H9 (cell line): ENCODE results near the gene NTF4. TPM values are rescaled to one million over a fixed set of nuclear protein-coding genes. Genes with fewer than 3 reads are reported as not detected.

ENCODE experiments used
- DNase-seq: peaks from one replicate; pipeline ENCODE4 v3.0.0-alpha.2; 2017
- H2AFZ ChIP-seq: one replicate; pipeline ENCODE4 v1.6.1; 2013; ENCODE audit warnings: mild to moderate bottlenecking, low read length, control low read depth, moderate library complexity
- H2AK5ac ChIP-seq: 2 replicates; pipeline ENCODE4 v1.6.1; 2013; ENCODE audit warnings: low read length, control low read depth, mixed read lengths; ENCODE audit not compliant: insufficient read length
- H2BK120ac ChIP-seq: one replicate; pipeline ENCODE4 v1.6.1; 2013; ENCODE audit warnings: low read depth, mild to moderate bottlenecking, low read length, control low read depth, inconsistent platforms; ENCODE audit not compliant: poor library complexity, severe bottlenecking
- H2BK12ac ChIP-seq: 2 replicates; pipeline ENCODE4 v1.6.1; 2013; ENCODE audit warnings: low read length, control low read depth, mixed read lengths, low read depth; ENCODE audit not compliant: insufficient read length
- H2BK15ac ChIP-seq: 2 replicates; pipeline ENCODE4 v1.6.1; 2013; ENCODE audit warnings: low read depth, low read length, control low read depth
- H2BK20ac ChIP-seq: one replicate; pipeline ENCODE4 v1.6.1; 2013; ENCODE audit warnings: low read depth, mild to moderate bottlenecking, low read length, control low read depth, inconsistent platforms; ENCODE audit not compliant: poor library complexity, severe bottlenecking
- H2BK5ac ChIP-seq: 2 replicates; pipeline ENCODE4 v1.6.1; 2013; ENCODE audit warnings: low read length, control low read depth, mixed read lengths; ENCODE audit not compliant: insufficient read length
- H3K14ac ChIP-seq: 2 replicates; pipeline ENCODE4 v1.6.1; 2013; ENCODE audit warnings: low read length, control low read depth; ENCODE audit not compliant: insufficient read depth
- H3K18ac ChIP-seq: 2 replicates; pipeline ENCODE4 v1.6.1; 2013; ENCODE audit warnings: low read depth, mild to moderate bottlenecking, mixed read lengths, low read length, control low read depth; ENCODE audit not compliant: insufficient read length
- H3K23ac ChIP-seq: 2 replicates; pipeline ENCODE4 v1.6.1; 2013; ENCODE audit warnings: low read length, control low read depth, mixed read lengths, low read depth; ENCODE audit not compliant: insufficient read length
- H3K23me2 ChIP-seq: 2 replicates; pipeline ENCODE4 v1.6.1; 2013; ENCODE audit warnings: low read depth, mild to moderate bottlenecking, mixed read lengths, low read length, control low read depth; ENCODE audit not compliant: insufficient read length, poor library complexity, severe bottlenecking
- H3K27ac ChIP-seq: 2 replicates; pipeline ENCODE4 v1.5.1; 2013; ENCODE audit warnings: low read length, control low read depth, mixed read lengths, low read depth; ENCODE audit not compliant: insufficient read length
- H3K27me3 ChIP-seq: 2 replicates; pipeline ENCODE4 v1.6.1; 2013; ENCODE audit warnings: low read length, control low read depth, inconsistent platforms; ENCODE audit not compliant: insufficient read depth
- H3K4ac ChIP-seq: 2 replicates; pipeline ENCODE4 v1.6.1; 2013; ENCODE audit warnings: low read depth, mild to moderate bottlenecking, control low read depth, inconsistent platforms, low read length, moderate library complexity
- H3K4me1 ChIP-seq: 2 replicates; pipeline ENCODE4 v1.6.1; 2013; ENCODE audit warnings: low read length, control low read depth, inconsistent platforms; ENCODE audit not compliant: insufficient read depth
- H3K4me2 ChIP-seq: 2 replicates; pipeline ENCODE4 v1.6.1; 2013; ENCODE audit warnings: low read length, control low read depth, mixed read lengths; ENCODE audit not compliant: insufficient read length, insufficient read depth
- H3K56ac ChIP-seq: 2 replicates; pipeline ENCODE4 v1.6.1; 2013; ENCODE audit warnings: low read depth, mild to moderate bottlenecking, mixed read lengths, low read length, control low read depth; ENCODE audit not compliant: insufficient read length
- H3K79me1 ChIP-seq: 2 replicates; pipeline ENCODE4 v1.6.1; 2013; ENCODE audit warnings: low read depth, mild to moderate bottlenecking, moderate library complexity, low read length, control low read depth, inconsistent platforms; ENCODE audit not compliant: insufficient read depth, poor library complexity, severe bottlenecking
- H3K79me2 ChIP-seq: 2 replicates; pipeline ENCODE4 v1.6.1; 2013; ENCODE audit warnings: low read length, control low read depth, inconsistent platforms; ENCODE audit not compliant: insufficient read depth
- H3K9ac ChIP-seq: 2 replicates; pipeline ENCODE4 v1.6.1; 2013; ENCODE audit warnings: low read length, control low read depth, mixed read lengths; ENCODE audit not compliant: insufficient read length; ENCODE audit errors: extremely low read depth
- H3K9me3 ChIP-seq: one replicate; pipeline ENCODE4 v1.6.1; 2013; ENCODE audit warnings: low read depth, low read length, inconsistent platforms; ENCODE audit not compliant: control insufficient read depth
- H3T11ph ChIP-seq: one replicate; pipeline ENCODE4 v1.6.1; 2013; ENCODE audit warnings: mild to moderate bottlenecking, low read length, control low read depth, inconsistent platforms
- H4K20me1 ChIP-seq: one replicate; pipeline ENCODE4 v1.6.1; 2013; ENCODE audit not compliant: control insufficient read depth, insufficient read length, insufficient read depth
- H4K5ac ChIP-seq: 2 replicates; pipeline ENCODE4 v1.6.1; 2013; ENCODE audit warnings: low read depth, mild to moderate bottlenecking, mixed read lengths, low read length, control low read depth; ENCODE audit not compliant: insufficient read length
- H4K8ac ChIP-seq: replicated peaks from 2 replicates; pipeline ENCODE4 v1.6.1; 2013; ENCODE audit warnings: low read length, control low read depth, mixed read lengths, low read depth; ENCODE audit not compliant: insufficient read length
- H4K91ac ChIP-seq: 2 replicates; pipeline ENCODE4 v1.6.1; 2013; ENCODE audit warnings: low read depth, mild to moderate bottlenecking, moderate library complexity, mixed read lengths, low read length, control low read depth; ENCODE audit not compliant: insufficient read length
- H3K27ac Mint-ChIP-seq, 3 experiments: 2 replicates in 2 of 3; 3 replicates in 1 of 3; pipeline ENCODE4 v1.8.0; 2020 to 2021; ENCODE audit warnings: mixed read lengths in 3 of 3, mild to moderate bottlenecking in 1 of 3, moderate library complexity in 1 of 3
- H3K27me3 Mint-ChIP-seq: 2 replicates; pipeline ENCODE4 v1.8.0; 2021; ENCODE audit warnings: low read depth, mild to moderate bottlenecking, moderate library complexity, mixed read lengths
- H3K36me3 Mint-ChIP-seq, 3 experiments: 2 replicates in 2 of 3; 3 replicates in 1 of 3; pipeline ENCODE4 v1.8.0; 2020 to 2021; ENCODE audit warnings: low read depth in 3 of 3, mixed read lengths in 3 of 3; ENCODE audit not compliant: insufficient read depth in 1 of 3
- H3K4me1 Mint-ChIP-seq, 2 experiments: 2 replicates each; pipeline ENCODE4 v1.8.0; 2020; ENCODE audit warnings: mixed read lengths in 2 of 2
- H3K4me3 Mint-ChIP-seq, 2 experiments: 2 replicates in 1 of 2; 3 replicates in 1 of 2; pipeline ENCODE4 v1.8.0; 2020 to 2021; ENCODE audit warnings: mild to moderate bottlenecking in 2 of 2, mixed read lengths in 2 of 2, moderate library complexity in 1 of 2
- H3K9me3 Mint-ChIP-seq, 2 experiments: 2 replicates in 1 of 2; 3 replicates in 1 of 2; pipeline ENCODE4 v1.8.0; 2020; ENCODE audit warnings: mild to moderate bottlenecking in 2 of 2, mixed read lengths in 2 of 2, moderate library complexity in 1 of 2
- WGBS: extraction: QIAGEN DNeasy Blood & Tissue Kit; methylation state at CpG from one replicate; pipeline ENCODE4 v1.1.7; 2013; ENCODE audit warnings: missing lambda C conversion rate, low lambda C conversion rate, mixed read lengths; ENCODE audit not compliant: insufficient read length; ENCODE audit errors: extremely low coverage; 5-methylcytosine and 5-hydroxymethylcytosine counted together
- total RNA-seq: library from RNA; stranded (reverse); gene quantifications from 2 replicates; pipeline ENCODE4 v1.2.1, GENCODE V29; 2021
- TF ChIP-seq, protein P1 (sequence below): fragments of 200-600 bp; sonication (generic); conservative IDR thresholded peaks from 3 replicates; pipeline ENCODE4 v1.8.0; 2021; ENCODE audit warnings: antibody characterized with exemption, mild to moderate bottlenecking

The NTF4 gene
- total RNA-seq, 1 experiment from 2014 or later = 2.1 TPM

DNA sequence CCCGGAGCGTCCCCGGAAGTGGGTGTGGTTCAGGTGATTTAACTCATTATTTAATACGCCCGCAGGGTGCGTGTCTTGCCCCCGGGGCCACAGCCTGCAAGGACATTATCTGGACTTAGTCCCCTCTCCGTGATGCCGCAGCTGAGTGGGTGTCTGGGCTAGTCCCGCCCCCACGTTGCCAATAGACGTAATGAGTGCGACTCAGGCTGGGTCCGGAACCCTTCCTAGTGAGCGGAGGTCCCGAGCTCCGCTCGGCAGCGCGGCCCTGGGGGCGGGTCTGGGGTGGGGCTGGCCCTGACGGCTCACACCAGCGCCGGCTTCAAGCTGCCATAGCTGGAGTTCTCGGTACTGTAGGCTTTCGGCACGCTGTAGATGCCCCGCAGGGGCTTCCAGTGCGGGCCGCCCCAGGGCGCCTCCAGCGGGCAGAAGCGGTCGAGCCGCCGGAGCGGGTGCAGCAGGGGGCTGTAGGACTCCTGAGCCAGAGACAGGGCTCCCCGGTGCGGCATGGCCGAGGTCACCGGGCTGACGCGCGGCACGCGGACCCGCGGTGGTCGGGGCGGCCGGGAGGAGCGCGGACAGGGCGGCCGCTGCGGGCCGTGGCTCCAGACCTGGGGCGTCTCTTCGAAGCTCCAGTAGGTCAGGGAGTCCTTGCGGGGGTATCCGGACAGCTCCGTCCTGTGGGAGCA is 46.8 kb downstream of the NTF4 start:
- Histone ChIP-seq H2BK15ac (no peak overlapping the region), H4K8ac (no peak overlapping the region), H2AK5ac (no peak overlapping the region), H3K56ac (no peak overlapping the region), H3K4ac (no peak overlapping the region), H2BK20ac (no peak overlapping the region), H2BK5ac (no peak overlapping the region), H3K9ac (no peak overlapping the region), H3K27me3 (no peaks in the 10 kb centered on the region; the same call in 1 of the 2 replicates), H3K14ac (no peak overlapping the region; the same call in 1 of the 2 replicates), H3T11ph (no peak overlapping the region), H2BK120ac (no peak overlapping the region), H3K4me2 (peak overlapping the region; percentile 25), H4K20me1 (no peaks in the 10 kb centered on the region), H3K9me3 (no peaks in the 10 kb centered on the region), H3K23me2 (peaks cover 8% of the 10 kb centered on the region), H2BK12ac (no peak overlapping the region), H3K79me1 (no peaks in the 10 kb centered on the region), H3K23ac (no peak overlapping the region), H3K79me2 (no peaks in the 10 kb centered on the region), H3K18ac (no peak overlapping the region), H4K5ac (no peak overlapping the region), H3K27ac (no peak overlapping the region), H2AFZ (no peak overlapping the region), H4K91ac (no peak overlapping the region), H3K4me1 (peaks cover 4% of the 10 kb centered on the region; the same call in 1 of the 2 replicates)
- Mint-ChIP-seq H3K9me3 (peaks cover 0 to 1% of the 10 kb centered on the region in 2 experiments; a peak in 2 of 5 replicates), H3K36me3 (peaks cover 8 to 35% (median 33%) of the 10 kb centered on the region in 3 experiments; a peak in 6 of 7 replicates), H3K4me1 (peaks cover 15 to 36% of the 10 kb centered on the region in 2 experiments), H3K4me3 (peak overlapping the region; percentile 54 to 66; a peak in 4 of 5 replicates), H3K27ac (no peak overlapping the region), H3K27me3 (peaks cover 39% of the 10 kb centered on the region)
- WGBS = no CpG with 5 or more reads among the region's 62 CpGs
- peak; percentile 75 for DNase-seq
- TF ChIP-seq, protein P1, sequence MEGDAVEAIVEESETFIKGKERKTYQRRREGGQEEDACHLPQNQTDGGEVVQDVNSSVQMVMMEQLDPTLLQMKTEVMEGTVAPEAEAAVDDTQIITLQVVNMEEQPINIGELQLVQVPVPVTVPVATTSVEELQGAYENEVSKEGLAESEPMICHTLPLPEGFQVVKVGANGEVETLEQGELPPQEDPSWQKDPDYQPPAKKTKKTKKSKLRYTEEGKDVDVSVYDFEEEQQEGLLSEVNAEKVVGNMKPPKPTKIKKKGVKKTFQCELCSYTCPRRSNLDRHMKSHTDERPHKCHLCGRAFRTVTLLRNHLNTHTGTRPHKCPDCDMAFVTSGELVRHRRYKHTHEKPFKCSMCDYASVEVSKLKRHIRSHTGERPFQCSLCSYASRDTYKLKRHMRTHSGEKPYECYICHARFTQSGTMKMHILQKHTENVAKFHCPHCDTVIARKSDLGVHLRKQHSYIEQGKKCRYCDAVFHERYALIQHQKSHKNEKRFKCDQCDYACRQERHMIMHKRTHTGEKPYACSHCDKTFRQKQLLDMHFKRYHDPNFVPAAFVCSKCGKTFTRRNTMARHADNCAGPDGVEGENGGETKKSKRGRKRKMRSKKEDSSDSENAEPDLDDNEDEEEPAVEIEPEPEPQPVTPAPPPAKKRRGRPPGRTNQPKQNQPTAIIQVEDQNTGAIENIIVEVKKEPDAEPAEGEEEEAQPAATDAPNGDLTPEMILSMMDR = peak; percentile 42
